SKM-1 treated with dmso at 0.1 percent for 144 hours (cell line): ENCODE results near the gene CCNY.

ENCODE experiments used
- DNase-seq: peaks from one replicate; lab custom pipeline; 2025; ENCODE audit not compliant: unreplicated experiment; lab: John Stamatoyannopoulos, UW

CCNY gene

GRCh38 chr10:35331894-35332640 is 4.2 kb upstream of the CCNY start:
- DNase-seq, result no peak

DNA sequence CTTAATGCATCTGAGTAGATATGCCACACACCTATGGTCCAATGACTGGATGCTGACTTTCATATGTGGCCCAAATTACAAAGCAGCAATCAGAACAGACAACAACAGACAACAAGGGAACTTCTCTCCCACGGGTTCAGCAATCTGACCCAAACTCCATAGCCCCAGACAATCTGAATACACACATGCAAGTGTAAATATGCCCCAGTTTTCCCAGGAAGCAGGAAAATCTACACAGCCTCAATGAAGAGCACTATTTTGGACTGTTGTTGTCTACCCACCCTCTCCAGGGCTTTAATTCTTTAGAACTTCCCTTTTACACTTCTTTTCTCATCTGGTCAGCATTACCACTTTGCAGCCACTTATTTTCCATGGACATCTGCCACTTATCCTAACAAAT is 2.0 kb upstream of the CCNY start:
- no peak for DNase-seq

- no peak for DNase-seq
Observed at GRCh38 chr10:35335133-35336083, 901 bp upstream of the CCNY start.

- DNase-seq, result no peak
Observed at GRCh38 chr10:35336921-35337823, 863 bp downstream of the CCNY start.

DNA sequence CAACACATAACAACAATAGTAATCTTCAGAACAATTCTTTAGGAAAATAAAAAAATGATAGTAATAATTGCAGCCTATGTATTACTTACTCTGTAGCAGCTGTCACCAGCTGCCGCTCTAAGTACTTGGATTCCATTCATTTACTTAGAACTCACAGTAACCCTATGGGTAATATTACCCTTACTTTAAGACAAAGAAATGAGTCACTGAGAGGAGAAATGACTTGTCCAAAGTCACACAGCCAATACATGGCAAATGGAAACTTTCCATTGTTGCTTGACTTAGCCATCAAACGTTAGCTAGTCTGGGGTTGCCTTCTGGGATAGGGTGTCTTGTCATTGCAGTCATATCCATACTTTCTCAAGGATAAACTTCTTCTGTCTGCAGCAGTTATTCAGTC is 3.6 kb downstream of the CCNY start:
- DNase-seq, result no peak

GRCh38 chr10:35340975-35341374 is 4.7 kb downstream of the CCNY start:
- DNase-seq, result no peak

DNA sequence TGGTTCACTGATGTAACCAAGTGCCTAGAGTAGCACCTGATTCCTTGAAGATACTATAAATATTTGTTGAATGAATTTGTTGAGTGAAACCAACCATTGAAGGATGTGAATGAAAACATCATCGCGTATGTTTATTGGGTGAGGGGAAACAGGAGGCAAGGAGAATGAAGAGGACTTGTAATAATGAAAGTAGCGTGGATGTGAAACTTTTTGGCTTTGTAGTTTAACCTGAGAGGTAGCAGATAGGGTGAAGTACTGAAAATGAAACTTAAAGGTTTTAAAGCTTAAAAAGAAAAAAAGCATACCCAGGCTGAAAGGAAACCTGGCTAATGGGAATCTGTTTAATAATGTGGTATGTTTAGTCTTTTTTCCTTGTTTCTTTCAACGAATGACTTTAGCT is 5.2 kb downstream of the CCNY start:
- no peak for DNase-seq

DNA sequence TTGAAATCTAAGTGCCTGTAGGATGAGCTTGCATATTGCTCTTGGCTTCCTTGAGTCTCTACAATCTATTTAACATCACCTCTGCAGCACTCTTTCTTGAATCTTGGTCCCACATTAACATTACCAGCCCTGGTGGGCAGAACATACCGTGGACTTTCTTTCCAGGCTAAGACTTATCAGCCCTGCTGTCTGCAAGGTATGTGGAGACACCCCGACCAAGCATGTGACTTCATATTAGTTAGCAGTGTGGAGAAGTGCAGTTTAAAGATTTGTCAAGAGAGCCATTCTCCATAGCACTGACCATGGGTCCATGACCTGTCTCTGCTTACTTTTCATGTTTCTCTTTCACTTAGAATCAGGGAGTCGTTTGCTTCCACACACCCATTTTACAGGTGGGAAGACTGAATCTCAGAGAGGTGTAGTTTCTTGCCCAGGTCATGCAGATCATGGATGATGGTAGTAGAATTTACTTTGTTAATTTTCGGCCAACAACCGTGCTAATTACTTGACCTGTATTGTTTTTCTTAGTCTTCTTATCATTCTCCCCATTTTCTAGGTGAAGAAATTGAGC is 6.0 kb downstream of the CCNY start:
- no peak for DNase-seq

DNA sequence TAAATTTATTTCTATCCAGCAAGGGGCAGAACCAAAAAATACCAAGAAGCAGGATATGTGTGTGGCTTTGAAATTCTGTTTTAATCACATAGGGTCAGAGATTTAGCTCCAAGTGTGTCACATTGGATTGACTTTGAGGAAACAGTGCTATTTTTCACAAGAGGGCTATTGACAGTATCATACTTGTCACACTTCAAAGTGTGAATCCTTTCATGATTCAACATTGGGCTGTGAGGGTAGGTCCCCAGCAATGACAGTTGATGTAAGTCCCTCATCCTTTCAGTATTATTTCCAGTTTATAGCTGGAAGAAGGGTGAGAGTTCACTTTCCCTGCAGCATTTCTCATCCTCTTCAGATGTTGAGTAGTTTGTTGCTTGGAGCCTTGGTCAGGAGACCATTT is 7.4 kb downstream of the CCNY start:
- DNase-seq, result no peak

DNA sequence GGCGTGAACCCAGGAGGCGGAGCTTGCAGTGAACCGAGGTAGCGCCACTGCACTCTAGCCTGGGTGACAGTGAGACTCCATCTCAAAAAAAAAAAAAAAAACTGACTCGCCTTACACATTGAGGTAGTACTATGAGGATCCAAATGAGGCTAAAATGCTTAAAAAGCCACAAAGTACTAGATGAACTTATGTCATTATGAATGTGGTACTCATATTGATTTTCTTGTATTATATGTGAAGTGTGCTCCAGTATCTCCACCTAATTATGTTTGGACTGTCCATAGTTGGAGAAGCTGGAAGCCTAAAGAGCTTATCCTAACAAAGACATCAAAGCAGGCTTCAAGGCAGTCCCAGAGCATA is 9.1 kb downstream of the CCNY start:
- DNase-seq, result no peak

GRCh38 chr10:35346248-35346647 is 9.9 kb downstream of the CCNY start:
- DNase-seq, result no peak

DNA sequence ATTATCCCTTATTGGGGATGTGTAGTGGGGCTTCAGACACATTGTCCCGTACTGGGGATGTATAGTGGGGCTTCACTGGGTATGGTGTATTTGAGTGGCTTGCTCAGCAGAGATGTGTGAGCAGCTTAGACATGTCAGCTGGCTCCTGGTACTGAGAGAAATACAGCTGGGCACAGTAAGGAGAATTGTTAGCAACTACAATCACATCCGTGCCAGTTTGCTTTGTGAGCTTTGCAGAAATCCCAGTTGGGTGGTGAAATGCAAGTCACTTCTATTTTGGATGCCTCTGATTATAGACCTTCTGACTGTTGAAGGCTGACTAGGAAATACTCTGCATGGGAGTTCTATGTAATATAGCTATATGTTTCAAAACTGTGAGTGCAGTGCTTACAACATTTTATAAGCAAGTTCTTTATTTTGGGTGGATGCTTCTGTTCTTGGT is 10.8 kb downstream of the CCNY start:
- DNase-seq, result no peak

GRCh38 chr10:35347899-35348608 is 11.7 kb downstream of the CCNY start:
- DNase-seq, result no peak

GRCh38 chr10:35348609-35349388 is 12.5 kb downstream of the CCNY start:
- DNase-seq, result no peak

GRCh38 chr10:35349389-35349915 is 13.1 kb downstream of the CCNY start:
- DNase-seq, result no peak

- DNase-seq, result no peak
Observed at GRCh38 chr10:35351021-35351420, 14.7 kb downstream of the CCNY start.

DNA sequence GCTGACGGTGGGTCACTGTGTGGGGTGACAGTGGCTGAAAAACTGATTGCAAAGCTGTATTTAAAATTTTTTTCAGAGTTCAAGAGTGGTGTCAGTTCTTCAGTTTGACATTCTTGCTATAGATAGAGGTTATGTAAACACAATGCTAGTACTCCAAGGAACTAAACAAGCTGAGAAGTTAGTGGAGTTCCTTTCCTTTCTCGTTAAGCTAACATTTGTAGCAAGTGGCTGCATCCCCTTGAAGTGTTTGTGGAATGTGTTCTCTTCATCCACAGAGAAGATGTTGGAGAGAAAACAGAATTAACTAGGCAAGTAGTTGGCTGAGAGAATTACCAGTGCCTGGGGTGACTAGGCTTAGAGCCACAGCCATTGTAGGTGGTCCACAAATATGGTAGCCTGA is 15.8 kb downstream of the CCNY start:
- DNase-seq, result no peak

DNA sequence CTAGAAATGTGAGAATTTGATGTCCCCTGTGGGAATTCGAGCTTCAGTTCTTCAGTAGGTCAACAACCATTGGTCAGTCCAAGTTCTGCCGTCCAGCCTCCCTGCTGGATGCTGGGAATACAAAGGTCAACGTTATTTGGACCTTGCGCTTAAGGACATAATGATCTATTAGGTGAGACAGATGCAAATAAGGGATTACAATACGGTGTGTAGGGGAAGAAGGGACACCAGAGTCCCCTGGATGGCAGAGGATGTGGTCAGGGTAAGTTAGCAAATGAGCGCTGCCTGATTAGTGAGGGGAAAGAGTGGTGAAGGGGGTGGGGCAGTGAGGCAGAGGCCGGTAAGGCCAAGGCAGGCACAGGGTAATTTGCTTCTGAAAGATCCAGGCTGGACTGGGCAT is 16.2 kb downstream of the CCNY start:
- DNase-seq, result peak; percentile 17

DNA sequence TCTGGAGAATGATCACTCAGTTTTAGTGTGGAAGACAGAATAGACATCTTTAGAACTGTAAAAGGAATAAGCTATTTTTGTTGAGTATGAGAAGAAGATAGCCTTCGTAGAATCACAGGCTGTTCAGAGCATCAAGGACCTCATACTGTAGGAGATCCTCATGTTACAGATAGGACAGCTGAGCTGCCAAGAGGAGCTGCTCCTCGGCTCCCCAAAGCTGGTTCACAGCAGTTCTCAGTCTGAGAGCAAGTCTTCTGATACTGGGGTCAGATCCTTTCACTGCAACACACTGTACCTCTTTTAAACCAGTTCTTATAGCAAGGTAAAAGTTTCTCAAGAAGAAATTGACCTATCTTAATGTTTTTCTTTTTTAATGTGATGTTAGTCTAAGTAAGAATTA is 17.1 kb downstream of the CCNY start:
- no peak for DNase-seq
